ENCODE measurements around the gene C2orf78.

- TF ChIP-seq CTCF (IDR thresholded peaks at IDR 0.05; ENCODE audit: extremely low read depth in 1 of 2, insufficient read depth in 1 of 2, low read depth in 1 of 2, low read length in 2 of 2) = no peak
- no peak for TF ChIP-seq EZH2 (IDR thresholded peaks at IDR 0.05; ENCODE audit: borderline replicate concordance, low read depth, low read length, severe bottlenecking)
- no peak for TF ChIP-seq MAX (IDR thresholded peaks at IDR 0.05; ENCODE audit: insufficient read depth, insufficient read length)
Observed at GRCh38 chr2:73827660-73828388, 43.8 kb downstream of the C2orf78 start.
